ENCODE measurements around the gene ZNF521.

GRCh38 chr18:25169701-25170100 is 182.3 kb downstream of the ZNF521 start:
- TF ChIP-seq CTCF (IDR thresholded peaks at IDR 0.05; ENCODE audit: insufficient read depth, low read length, poor library complexity, severe bottlenecking) (no peak), EZH2phosphoT487 (conservative IDR thresholded peaks at IDR 0.05; ENCODE audit: low read length) (no peak)

All from SU-DHL-6 (cell line).